Measurements from ENCODE around the gene XPNPEP2.

GRCh38 chrX:129705988-129706387 lies 32.8 kb upstream of the XPNPEP2 start:
- TF ChIP-seq, protein P1, sequence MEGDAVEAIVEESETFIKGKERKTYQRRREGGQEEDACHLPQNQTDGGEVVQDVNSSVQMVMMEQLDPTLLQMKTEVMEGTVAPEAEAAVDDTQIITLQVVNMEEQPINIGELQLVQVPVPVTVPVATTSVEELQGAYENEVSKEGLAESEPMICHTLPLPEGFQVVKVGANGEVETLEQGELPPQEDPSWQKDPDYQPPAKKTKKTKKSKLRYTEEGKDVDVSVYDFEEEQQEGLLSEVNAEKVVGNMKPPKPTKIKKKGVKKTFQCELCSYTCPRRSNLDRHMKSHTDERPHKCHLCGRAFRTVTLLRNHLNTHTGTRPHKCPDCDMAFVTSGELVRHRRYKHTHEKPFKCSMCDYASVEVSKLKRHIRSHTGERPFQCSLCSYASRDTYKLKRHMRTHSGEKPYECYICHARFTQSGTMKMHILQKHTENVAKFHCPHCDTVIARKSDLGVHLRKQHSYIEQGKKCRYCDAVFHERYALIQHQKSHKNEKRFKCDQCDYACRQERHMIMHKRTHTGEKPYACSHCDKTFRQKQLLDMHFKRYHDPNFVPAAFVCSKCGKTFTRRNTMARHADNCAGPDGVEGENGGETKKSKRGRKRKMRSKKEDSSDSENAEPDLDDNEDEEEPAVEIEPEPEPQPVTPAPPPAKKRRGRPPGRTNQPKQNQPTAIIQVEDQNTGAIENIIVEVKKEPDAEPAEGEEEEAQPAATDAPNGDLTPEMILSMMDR (conservative IDR thresholded peaks at IDR 0.05), result no peak
- TF ChIP-seq EZH2 (IDR thresholded peaks at IDR 0.05; ENCODE audit: low read depth), result no peak
